Adipocyte (in vitro differentiated cells): Measurements from ENCODE around the gene ZNF420.
"Not testable (repeated sequence)": the region's sequence is repeated elsewhere in the genome, so short reads cannot be mapped to it uniquely, and the experiment has no call there.

Experiments
- DNase-seq: peaks from one replicate; pipeline ENCODE4 v3.0.0-alpha.2; 2015; ENCODE audit warnings: low read depth
- H3K27me3 ChIP-seq: replicated peaks from 2 replicates; pipeline ENCODE4 v1.7.0; 2013; ENCODE audit warnings: mild to moderate bottlenecking, low read length, moderate library complexity; ENCODE audit not compliant: control insufficient read depth, insufficient read depth
- H3K36me3 ChIP-seq: 2 replicates; pipeline ENCODE4 v1.7.0; 2013; ENCODE audit warnings: low read length, mild to moderate bottlenecking, moderate library complexity; ENCODE audit not compliant: control insufficient read depth, insufficient read depth, severe bottlenecking
- H3K4me1 ChIP-seq: 2 replicates; pipeline ENCODE4 v1.7.0; 2013; ENCODE audit warnings: mild to moderate bottlenecking, low read length, moderate library complexity; ENCODE audit not compliant: control insufficient read depth, insufficient read depth
- H3K4me3 ChIP-seq: 2 replicates; pipeline ENCODE4 v1.7.0; 2013; ENCODE audit warnings: mild to moderate bottlenecking, low read length, moderate library complexity
- H3K9ac ChIP-seq: 2 replicates; pipeline ENCODE4 v1.7.0; 2013; ENCODE audit warnings: mild to moderate bottlenecking, low read length, moderate library complexity
- H3K9me3 ChIP-seq: 2 replicates; pipeline ENCODE4 v1.7.0; 2013; ENCODE audit warnings: mild to moderate bottlenecking, low read length, moderate library complexity; ENCODE audit not compliant: control insufficient read depth

The ZNF420 gene

GRCh38 chr19:37079238-37079637 lies 1.0 kb downstream of the ZNF420 start:
- H3K9me3 ChIP-seq, result peaks cover 26% of the 10 kb centered on the region
- H3K27me3 ChIP-seq, result no peaks in the 10 kb centered on the region
- DNase-seq, result no peak
- peak overlapping the region; percentile 97 for H3K9ac ChIP-seq
- H3K4me3 ChIP-seq, result peak overlapping the region; percentile 95
- H3K36me3 ChIP-seq, result peaks cover 5% of the 10 kb centered on the region
- H3K4me1 ChIP-seq, result peaks cover 14% of the 10 kb centered on the region

- Histone ChIP-seq H3K9me3 (peaks cover 47% of the 10 kb centered on the region), H3K9ac (no peak overlapping the region), H3K27me3 (no peaks in the 10 kb centered on the region), H3K4me3 (peak overlapping the region; percentile 50), H3K4me1 (peaks cover 12% of the 10 kb centered on the region), H3K36me3 (peaks cover 7% of the 10 kb centered on the region)
- DNase-seq, result no peak
These were observed 4.1 kb downstream of the ZNF420 start for GRCh38 chr19:37082307-37082706.

GRCh38 chr19:37087110-37087509 lies 8.9 kb downstream of the ZNF420 start:
- Histone ChIP-seq H3K9ac (no peak overlapping the region), H3K4me1 (no peaks in the 10 kb centered on the region), H3K36me3 (peaks cover 48% of the 10 kb centered on the region), H3K27me3 (no peaks in the 10 kb centered on the region), H3K9me3 (peaks cover 83% of the 10 kb centered on the region), H3K4me3 (no peak overlapping the region)
- DNase-seq, result no peak

GRCh38 chr19:37095859-37096258 lies 17.6 kb downstream of the ZNF420 start:
- peaks cover 95% of the 10 kb centered on the region for H3K9me3 ChIP-seq
- no peak overlapping the region for H3K9ac ChIP-seq
- no peaks in the 10 kb centered on the region for H3K27me3 ChIP-seq
- H3K4me1 ChIP-seq, result no peaks in the 10 kb centered on the region
- peak overlapping the region; percentile 56 for H3K4me3 ChIP-seq
- DNase-seq, result no peak
- peaks cover 89% of the 10 kb centered on the region for H3K36me3 ChIP-seq

- no peaks in the 10 kb centered on the region for H3K4me1 ChIP-seq
- H3K4me3 ChIP-seq, result peak overlapping the region; percentile 9
- H3K27me3 ChIP-seq, result no peaks in the 10 kb centered on the region
- H3K9ac ChIP-seq, result no peak overlapping the region
- H3K36me3 ChIP-seq, result peaks cover 87% of the 10 kb centered on the region
- peaks cover 94% of the 10 kb centered on the region for H3K9me3 ChIP-seq
- DNase-seq, result no peak
These were observed 20.3 kb downstream of the ZNF420 start for GRCh38 chr19:37098570-37098969.

GRCh38 chr19:37104135-37104534 lies 25.9 kb downstream of the ZNF420 start:
- H3K4me3 ChIP-seq, DNase-seq, H3K27me3 ChIP-seq, H3K4me1 ChIP-seq, H3K9ac ChIP-seq: not testable (repeated sequence)
- Histone ChIP-seq H3K9me3 (peaks cover 70% of the 10 kb centered on the region), H3K36me3 (peaks cover 63% of the 10 kb centered on the region)

- H3K9ac ChIP-seq, H3K27me3 ChIP-seq, DNase-seq, H3K4me1 ChIP-seq: not testable (repeated sequence)
- Histone ChIP-seq H3K4me3 (peak overlapping the region; percentile 74), H3K9me3 (peaks cover 99% of the 10 kb centered on the region), H3K36me3 (peaks cover 82% of the 10 kb centered on the region)
These were observed 33.5 kb downstream of the ZNF420 start for GRCh38 chr19:37111753-37112152.

GRCh38 chr19:37114001-37114400 lies 35.8 kb downstream of the ZNF420 start:
- no peak overlapping the region for H3K9ac ChIP-seq
- H3K36me3 ChIP-seq, result peaks cover 63% of the 10 kb centered on the region
- DNase-seq, result no peak
- H3K27me3 ChIP-seq, result no peaks in the 10 kb centered on the region
- no peaks in the 10 kb centered on the region for H3K4me1 ChIP-seq
- H3K4me3 ChIP-seq, result peak overlapping the region; percentile 74
- peaks cover 87% of the 10 kb centered on the region for H3K9me3 ChIP-seq

- H3K9ac ChIP-seq, H3K4me1 ChIP-seq, DNase-seq, H3K27me3 ChIP-seq, H3K4me3 ChIP-seq: not testable (repeated sequence)
- Histone ChIP-seq H3K36me3 (peaks cover 15% of the 10 kb centered on the region), H3K9me3 (peaks cover 54% of the 10 kb centered on the region)
These were observed 43.9 kb downstream of the ZNF420 start for GRCh38 chr19:37122093-37122492.

GRCh38 chr19:37127999-37128820 lies 50.0 kb downstream of the ZNF420 start:
- no peak overlapping the region for H3K9ac ChIP-seq
- H3K36me3 ChIP-seq, result peaks cover 55% of the 10 kb centered on the region
- no peaks in the 10 kb centered on the region for H3K4me1 ChIP-seq
- H3K9me3 ChIP-seq, result peaks cover 97% of the 10 kb centered on the region
- peak overlapping the region; percentile 75 for H3K4me3 ChIP-seq
- DNase-seq, result no peak
- H3K27me3 ChIP-seq, result no peaks in the 10 kb centered on the region

GRCh38 chr19:37128821-37129177 lies 50.6 kb downstream of the ZNF420 start:
- Histone ChIP-seq H3K9me3 (peaks cover 98% of the 10 kb centered on the region), H3K27me3 (no peaks in the 10 kb centered on the region), H3K9ac (no peak overlapping the region), H3K4me3 (peak overlapping the region; percentile 75), H3K36me3 (peaks cover 55% of the 10 kb centered on the region), H3K4me1 (no peaks in the 10 kb centered on the region)
- no peak for DNase-seq

GRCh38 chr19:37136111-37136510 lies 57.9 kb downstream of the ZNF420 start:
- Histone ChIP-seq H3K9ac (no peak overlapping the region), H3K4me1 (no peaks in the 10 kb centered on the region), H3K36me3 (peaks cover under 1% of the 10 kb centered on the region), H3K27me3 (no peaks in the 10 kb centered on the region), H3K4me3 (peak overlapping the region; percentile 46), H3K9me3 (peaks cover 95% of the 10 kb centered on the region)
- no peak for DNase-seq
